PC-3 (cell line): ENCODE measurements around the gene DOCK8. TPM values are rescaled to one million over a fixed set of nuclear protein-coding genes. Genes with fewer than 3 reads are reported as not detected.
"Not testable (repeated sequence)": the region's sequence is repeated elsewhere in the genome, so short reads cannot be mapped to it uniquely, and the experiment has no call there.

Experiments
- ATAC-seq: fragments of 200-7000 bp; cut with Tn5 transposase; 2 replicates; pipeline ENCODE4 v1.9.1; 2020; ENCODE audit warnings: mild to moderate bottlenecking, moderate library complexity
- BruUV-seq: library from RNA; stranded (reverse); fragments of 400-500 nt; replicated peaks from 2 replicates; lab custom pipeline; 2021; lab: Mats Ljungman, UMichigan
- CTCF ChIA-PET: fragments of 300-600 bp; sonication (Branson Sonifier 250); formaldehyde crosslinking; loops from one replicate; lab custom pipeline; 2022; ENCODE audit warnings: antibody characterized with exemption; lab: Charles Lee
- POLR2A ChIA-PET: fragments of 300-600 bp; sonication (Branson Sonifier 250); formaldehyde crosslinking; loops from one replicate; lab custom pipeline; 2022; ENCODE audit warnings: antibody characterized with exemption; ENCODE audit not compliant: unreplicated experiment; lab: Charles Lee
- DNase-seq: peaks from one replicate; pipeline ENCODE4 v3.0.0-alpha.2; 2015
- H2AFZ ChIP-seq: fragments of 300-600 bp; sonication (generic); 2 replicates; pipeline ENCODE4 v1.6.0; 2016; ENCODE audit warnings: antibody characterized with exemption, low read length
- H3F3A ChIP-seq: fragments of 300-600 bp; sonication (generic); one replicate; pipeline ENCODE4 v1.6.0; 2017; ENCODE audit warnings: antibody characterized with exemption, low read length, control low read depth, mild to moderate bottlenecking; ENCODE audit not compliant: unreplicated experiment
- H3K27ac ChIP-seq: fragments of 300-600 bp; sonication (generic); 2 replicates; pipeline ENCODE4 v1.5.1; 2016; ENCODE audit warnings: mild to moderate bottlenecking, low read length
- H3K27me3 ChIP-seq: fragments of 300-600 bp; sonication (generic); 2 replicates; pipeline ENCODE4 v1.6.1; 2016; ENCODE audit warnings: low read length, mixed read lengths
- H3K36me3 ChIP-seq: fragments of 300-600 bp; sonication (generic); 2 replicates; pipeline ENCODE4 v1.6.1; 2016; ENCODE audit warnings: low read depth, mixed run types, low read length, mixed read lengths
- H3K4me1 ChIP-seq: fragments of 300-600 bp; sonication (generic); 2 replicates; pipeline ENCODE4 v1.5.1; 2016; ENCODE audit warnings: low read length; ENCODE audit not compliant: insufficient read depth
- H3K4me2 ChIP-seq: fragments of 300-600 bp; sonication (generic); 2 replicates; pipeline ENCODE4 v1.6.0; 2016; ENCODE audit warnings: low read length
- H3K4me3 ChIP-seq: fragments of 300-600 bp; sonication (generic); 2 replicates; pipeline ENCODE4 v1.5.1; 2016; ENCODE audit warnings: mild to moderate bottlenecking, low read length, mixed read lengths
- H3K79me2 ChIP-seq: fragments of 300-600 bp; sonication (generic); 2 replicates; pipeline ENCODE4 v1.6.1; 2017; ENCODE audit warnings: low read length, mixed read lengths
- H3K9ac ChIP-seq: fragments of 300-600 bp; sonication (generic); 2 replicates; pipeline ENCODE4 v1.6.0; 2016; ENCODE audit warnings: mild to moderate bottlenecking, low read length
- H3K9me2 ChIP-seq: fragments of 300-600 bp; sonication (generic); replicated peaks from 2 replicates; pipeline ENCODE4 v1.6.1; 2016; ENCODE audit warnings: mixed run types, low read length, mixed read lengths
- H3K9me3 ChIP-seq: fragments of 300-600 bp; sonication (generic); 2 replicates; pipeline ENCODE4 v1.6.1; 2016; ENCODE audit warnings: low read length, mixed read lengths
- H4K20me1 ChIP-seq: fragments of 300-600 bp; sonication (generic); 2 replicates; pipeline ENCODE4 v1.6.1; 2016; ENCODE audit warnings: low read length, mixed read lengths
- EZH2 ChIP-seq: fragments of 300-600 bp; sonication (generic); IDR thresholded peaks from one replicate; pipeline ENCODE4 v1.6.1; 2017; ENCODE audit warnings: antibody characterized with exemption, mild to moderate bottlenecking, low read length; ENCODE audit not compliant: unreplicated experiment
- EZH2phosphoT487 ChIP-seq: fragments of 300-600 bp; sonication (generic); IDR thresholded peaks from 2 replicates; pipeline ENCODE4 v1.6.1; 2018; ENCODE audit warnings: mild to moderate bottlenecking, antibody characterized with exemption, low read length, borderline replicate concordance
- intact Hi-C: fragments of 100-400 bp; cut with micrococcal nuclease; formaldehyde crosslinking; loops from 2 replicates; pipeline ENCODE4 v1.9.0; 2023
- total RNA-seq: library from RNA; depleted of rRNA; stranded (reverse); fragments of >200 nt; gene quantifications from 2 replicates; pipeline ENCODE4 v1.2.3, GENCODE V29; 2014
- TF ChIP-seq, protein P1 (sequence below): fragments of 300-600 bp; sonication (generic); conservative IDR thresholded peaks from 2 replicates; pipeline ENCODE4 v1.5.1; 2017; ENCODE audit warnings: antibody characterized with exemption, low read depth, mild to moderate bottlenecking, low read length

The DOCK8 gene
- total RNA-seq, 1 experiment from 2014 or later: 1.9 TPM

DNA sequence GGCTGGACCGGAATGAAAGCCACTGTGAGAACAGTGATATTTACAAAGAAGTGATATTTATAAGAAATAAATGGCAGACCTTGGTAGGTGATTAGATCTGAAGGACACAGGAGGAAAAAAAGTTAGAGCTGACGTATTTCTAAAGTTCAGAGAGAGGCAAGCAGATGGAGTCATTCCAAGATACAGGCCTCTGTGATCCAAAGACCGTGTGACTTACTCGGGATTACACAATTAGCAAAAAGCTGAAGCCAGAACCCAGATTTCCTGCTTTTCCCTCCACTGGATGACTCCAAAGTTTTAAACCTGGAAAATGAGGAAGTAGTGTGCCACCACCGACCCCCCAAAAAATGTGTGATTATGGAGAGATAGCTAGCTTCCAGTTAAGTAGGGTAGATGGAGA is 3.1 kb upstream of the DOCK8 start:
- ChIA-PET POLR2A (no interaction called here), CTCF (no interaction called here)
- Histone ChIP-seq H3K9me3 (no peaks in the 10 kb centered on the region), H3K27me3 (no peaks in the 10 kb centered on the region), H3K4me2 (no peak overlapping the region), H3K4me3 (no peak overlapping the region), H3K27ac (no peak overlapping the region), H2AFZ (no peak overlapping the region), H3K9me2 (no peaks in the 10 kb centered on the region), H3K9ac (no peak overlapping the region), H3F3A (no peaks in the 10 kb centered on the region), H4K20me1 (no peaks in the 10 kb centered on the region), H3K79me2 (no peaks in the 10 kb centered on the region), H3K36me3 (no peaks in the 10 kb centered on the region), H3K4me1 (peaks cover 4% of the 10 kb centered on the region; the same call in 1 of the 2 replicates)
- no TSS peak for BruUV-seq
- ATAC-seq (no peak), DNase-seq (no peak)
- intact Hi-C loops: no loop called here
- TF ChIP-seq EZH2: no peak
- no peak for TF ChIP-seq EZH2phosphoT487
- TF ChIP-seq, protein P1, sequence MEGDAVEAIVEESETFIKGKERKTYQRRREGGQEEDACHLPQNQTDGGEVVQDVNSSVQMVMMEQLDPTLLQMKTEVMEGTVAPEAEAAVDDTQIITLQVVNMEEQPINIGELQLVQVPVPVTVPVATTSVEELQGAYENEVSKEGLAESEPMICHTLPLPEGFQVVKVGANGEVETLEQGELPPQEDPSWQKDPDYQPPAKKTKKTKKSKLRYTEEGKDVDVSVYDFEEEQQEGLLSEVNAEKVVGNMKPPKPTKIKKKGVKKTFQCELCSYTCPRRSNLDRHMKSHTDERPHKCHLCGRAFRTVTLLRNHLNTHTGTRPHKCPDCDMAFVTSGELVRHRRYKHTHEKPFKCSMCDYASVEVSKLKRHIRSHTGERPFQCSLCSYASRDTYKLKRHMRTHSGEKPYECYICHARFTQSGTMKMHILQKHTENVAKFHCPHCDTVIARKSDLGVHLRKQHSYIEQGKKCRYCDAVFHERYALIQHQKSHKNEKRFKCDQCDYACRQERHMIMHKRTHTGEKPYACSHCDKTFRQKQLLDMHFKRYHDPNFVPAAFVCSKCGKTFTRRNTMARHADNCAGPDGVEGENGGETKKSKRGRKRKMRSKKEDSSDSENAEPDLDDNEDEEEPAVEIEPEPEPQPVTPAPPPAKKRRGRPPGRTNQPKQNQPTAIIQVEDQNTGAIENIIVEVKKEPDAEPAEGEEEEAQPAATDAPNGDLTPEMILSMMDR: no peak

DNA sequence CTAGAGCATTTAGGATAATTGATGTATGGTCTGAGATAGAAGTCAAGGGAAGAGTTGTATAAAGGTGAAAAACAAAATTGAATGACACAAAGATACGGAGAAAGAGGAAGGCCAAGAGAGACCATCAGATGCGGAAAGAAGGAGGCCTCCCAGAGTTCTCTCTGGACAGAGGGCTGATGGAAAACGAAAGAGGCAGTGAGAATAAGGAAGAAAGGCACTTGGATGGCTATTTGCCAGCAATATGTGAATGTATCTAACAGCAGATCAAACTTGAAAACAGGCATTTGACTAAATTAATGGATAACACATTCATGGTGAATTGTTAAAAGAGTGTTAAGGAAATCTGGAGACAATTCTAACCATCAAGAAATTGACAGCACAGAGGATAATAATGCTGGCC is 2.4 kb upstream of the DOCK8 start:
- H3K27ac ChIP-seq: no peak overlapping the region
- H3K4me3 ChIP-seq: no peak overlapping the region
- H3F3A ChIP-seq: no peaks in the 10 kb centered on the region
- H3K9ac ChIP-seq: no peak overlapping the region
- H3K9me2 ChIP-seq: no peaks in the 10 kb centered on the region
- peaks cover 4% of the 10 kb centered on the region; the same call in 1 of the 2 replicates for H3K4me1 ChIP-seq
- no peaks in the 10 kb centered on the region for H4K20me1 ChIP-seq
- ChIA-PET CTCF (no interaction called here), POLR2A (no interaction called here)
- DNase-seq (no peak), ATAC-seq (no peak)
- no peaks in the 10 kb centered on the region for H3K9me3 ChIP-seq
- TF ChIP-seq EZH2 (no peak), EZH2phosphoT487 (no peak)
- TF ChIP-seq, protein P1: no peak
- H2AFZ ChIP-seq: no peak overlapping the region
- no peaks in the 10 kb centered on the region for H3K79me2 ChIP-seq
- H3K27me3 ChIP-seq: no peaks in the 10 kb centered on the region
- no peak overlapping the region for H3K4me2 ChIP-seq
- no peaks in the 10 kb centered on the region for H3K36me3 ChIP-seq
- BruUV-seq: no TSS peak
- intact Hi-C loops: no loop called here

DNA sequence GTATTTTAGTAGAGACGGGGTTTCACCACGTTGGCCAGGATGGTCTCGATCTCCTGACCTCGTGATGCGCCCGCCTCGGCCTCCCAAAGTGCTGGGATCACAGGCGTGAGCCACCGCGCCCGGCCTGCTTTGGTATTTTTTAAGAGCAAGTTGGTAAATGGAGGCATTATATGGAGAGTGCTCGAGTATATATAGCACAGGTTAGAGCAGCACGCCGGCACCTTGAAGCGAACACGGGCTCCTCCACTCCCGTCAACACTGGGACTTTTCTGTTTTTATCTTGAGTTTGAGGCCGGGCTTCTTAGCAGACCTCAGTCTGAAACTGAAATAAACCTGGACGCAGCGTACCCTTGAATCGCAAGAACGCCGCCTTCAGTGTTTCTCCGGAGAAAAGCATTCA is 764 bp upstream of the DOCK8 start:
- H3K9me3 ChIP-seq, DNase-seq, H3K9me2 ChIP-seq, H4K20me1 ChIP-seq, CTCF ChIA-PET, ATAC-seq, H3K27me3 ChIP-seq, H3K36me3 ChIP-seq, H3K4me1 ChIP-seq, H3F3A ChIP-seq, H3K79me2 ChIP-seq, H3K27ac ChIP-seq, H3K9ac ChIP-seq, POLR2A ChIA-PET: not testable (repeated sequence)
- Histone ChIP-seq H3K4me2 (peak overlapping the region; percentile 90), H3K4me3 (peak overlapping the region; percentile 79), H2AFZ (peak overlapping the region; percentile 87)
- BruUV-seq: TSS peak; percentile 57
- intact Hi-C loops: loop anchor here (2.0 kb wide), 1 partner anchor 25 kb away; no protein-coding TSS in a partner anchor
